Stimulated activated CD8-positive, alpha-beta memory T cell treated with anti-CD3 and anti-CD28 coated beads, Interleukin-2, amount 100 ng/mL, for 1 hour (primary cell): ENCODE measurements around the gene PGA3.
"Not testable (repeated sequence)": the region's sequence is repeated elsewhere in the genome, so short reads cannot be mapped to it uniquely, and the experiment has no call there.

Source experiments
- DNase-seq, 2 donors: peaks; one replicate each; pipeline ENCODE4 v3.0.0-alpha.2; 2020; ENCODE audit warnings: low read depth in 2 of 2

Gene PGA3

DNA sequence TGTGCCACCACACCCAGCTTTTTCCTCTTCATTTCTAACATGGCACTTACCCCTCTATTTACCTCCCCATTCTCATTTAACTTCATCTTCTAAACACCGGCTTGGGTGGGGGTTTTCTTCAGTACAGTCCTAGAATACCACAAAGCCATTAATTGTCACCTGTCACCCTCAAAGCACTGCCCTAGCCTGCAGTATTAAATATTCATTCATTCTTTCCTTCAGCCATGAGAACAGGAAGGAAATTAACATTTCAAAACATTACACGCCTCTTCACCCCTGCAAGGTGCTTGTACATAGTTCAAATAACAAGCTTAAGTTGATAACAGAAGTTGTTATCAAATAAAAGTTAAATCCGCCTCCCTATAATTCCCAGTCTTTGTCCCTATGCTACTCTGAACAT, 31.4 kb upstream of the PGA3 start:
- no peak for DNase-seq

DNA sequence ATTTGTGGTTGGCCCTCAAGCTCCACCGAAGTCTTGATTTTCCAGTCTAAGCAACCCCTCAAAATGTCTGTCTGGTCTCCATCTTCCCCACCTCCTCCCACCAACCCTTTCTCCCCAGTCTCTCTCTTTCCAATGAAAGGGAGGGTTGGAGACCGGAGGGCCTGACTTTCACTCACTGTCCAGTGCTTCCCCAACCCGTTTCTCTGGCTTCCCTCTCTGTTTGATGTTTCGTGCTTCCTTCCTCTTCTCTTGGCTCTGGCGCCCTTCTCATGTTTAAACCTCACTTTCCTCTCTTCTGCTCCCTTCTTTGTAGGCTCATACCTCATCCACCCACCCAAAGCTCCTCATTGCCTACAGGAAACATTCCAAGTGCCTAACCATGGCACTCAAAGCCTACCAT, 31.0 kb upstream of the PGA3 start:
- no peak for DNase-seq

- DNase-seq: no peak
Measured at GRCh38 chr11:61172888-61173287, 30.4 kb upstream of the PGA3 start.

GRCh38 chr11:61173456-61173855, 29.9 kb upstream of the PGA3 start:
- DNase-seq: no peak

GRCh38 chr11:61174273-61174672, 29.0 kb upstream of the PGA3 start:
- no peak for DNase-seq

- no peak for DNase-seq
Measured at GRCh38 chr11:61174949-61175348, 28.4 kb upstream of the PGA3 start.

DNA sequence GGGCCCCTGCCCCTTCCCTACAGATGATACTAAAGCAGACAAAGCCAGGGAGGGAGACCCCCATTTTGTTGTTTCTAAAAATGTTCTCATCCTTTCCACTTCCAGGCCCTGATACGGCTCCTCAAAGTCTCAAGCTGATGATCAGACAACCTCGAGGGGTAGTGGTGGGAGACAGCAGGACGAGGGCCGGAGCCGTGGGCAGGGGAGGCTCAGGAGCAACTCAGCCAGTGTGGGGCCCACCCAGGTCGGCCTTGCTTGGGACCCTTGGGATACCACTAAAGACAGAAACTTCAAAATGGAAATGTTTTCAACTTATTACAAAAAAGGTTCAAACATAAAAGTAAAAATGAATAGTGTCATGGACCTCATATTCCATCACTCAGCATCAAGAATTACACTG, 26.9 kb upstream of the PGA3 start:
- DNase-seq: no peak

- DNase-seq: not testable (repeated sequence)
Measured at GRCh38 chr11:61180205-61180604, 23.1 kb upstream of the PGA3 start.

DNA sequence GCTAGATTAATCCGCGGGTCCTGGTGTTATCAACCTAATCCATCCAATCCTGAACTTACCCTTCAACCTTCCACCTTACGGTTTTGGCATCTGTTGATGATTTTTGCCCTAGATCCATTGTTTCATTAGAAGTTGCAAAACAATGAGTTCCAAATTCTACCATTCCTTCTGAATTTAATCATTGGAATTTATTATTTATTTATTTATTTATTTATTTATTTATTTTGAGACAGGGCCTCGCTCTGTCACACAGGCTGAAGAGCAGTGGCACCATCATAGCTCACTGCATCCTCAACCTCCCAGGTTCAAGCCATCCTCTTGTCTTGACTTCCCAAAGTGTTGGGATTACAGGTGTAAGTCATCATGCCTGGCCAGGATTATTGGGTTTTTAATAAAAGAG, 21.8 kb upstream of the PGA3 start:
- DNase-seq: no peak

DNA sequence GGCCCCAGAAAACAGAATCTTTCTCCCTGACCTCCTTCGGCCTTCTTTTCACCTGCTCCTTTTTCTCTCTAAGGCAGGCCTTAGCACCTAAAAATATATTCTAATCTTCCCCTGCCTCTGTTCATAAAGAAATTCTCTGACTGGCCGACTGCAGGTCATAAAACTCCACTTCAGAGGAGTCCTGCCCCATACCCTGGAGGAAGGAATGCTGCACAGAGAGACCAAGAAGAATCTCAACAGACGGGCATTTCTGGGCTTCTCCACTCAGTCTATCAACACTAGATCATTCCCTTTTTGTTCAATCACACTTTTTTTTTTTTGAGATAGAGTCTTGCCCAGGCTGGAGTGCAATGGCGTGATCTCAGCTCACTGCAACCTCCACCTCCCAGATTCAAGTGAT, 19.7 kb upstream of the PGA3 start:
- DNase-seq: no peak

- no peak for DNase-seq
Measured at GRCh38 chr11:61186504-61186903, 16.8 kb upstream of the PGA3 start.

DNA sequence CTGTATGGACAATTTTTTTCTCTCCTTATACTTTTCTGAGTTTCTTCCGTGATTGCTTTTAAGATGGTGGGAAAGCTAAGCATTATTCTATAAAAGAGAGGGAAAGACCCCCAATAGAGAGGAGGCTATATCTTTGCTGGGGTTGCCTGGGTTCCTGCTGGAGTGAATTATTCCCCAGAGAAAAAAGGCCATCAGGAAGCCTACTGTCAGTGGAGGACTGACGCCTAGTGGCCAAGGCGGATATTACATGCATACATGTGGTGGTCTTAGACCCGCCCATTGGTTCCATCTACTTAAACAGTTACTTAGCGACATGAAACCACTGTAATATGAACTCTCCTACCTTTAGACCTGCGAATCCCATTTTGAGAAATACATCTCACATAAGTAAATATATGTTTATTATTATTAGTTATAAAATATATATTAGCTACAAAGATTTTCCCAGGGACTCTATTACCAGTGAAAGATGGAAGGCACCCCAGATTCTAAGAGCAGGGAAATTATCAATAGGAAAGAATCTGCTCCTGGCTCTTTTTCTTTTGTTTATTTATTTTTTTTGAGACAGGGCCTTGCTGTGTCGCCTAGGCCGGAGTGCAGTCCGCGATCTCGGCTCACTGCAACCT, 15.7 kb upstream of the PGA3 start:
- peak; percentile 66 to 67 for DNase-seq

- no peak for DNase-seq
Measured at GRCh38 chr11:61189933-61190332, 13.4 kb upstream of the PGA3 start.

- DNase-seq: no peak
Measured at GRCh38 chr11:61193596-61193995, 9.7 kb upstream of the PGA3 start.

GRCh38 chr11:61194169-61194671, 9.1 kb upstream of the PGA3 start:
- no peak for DNase-seq

DNA sequence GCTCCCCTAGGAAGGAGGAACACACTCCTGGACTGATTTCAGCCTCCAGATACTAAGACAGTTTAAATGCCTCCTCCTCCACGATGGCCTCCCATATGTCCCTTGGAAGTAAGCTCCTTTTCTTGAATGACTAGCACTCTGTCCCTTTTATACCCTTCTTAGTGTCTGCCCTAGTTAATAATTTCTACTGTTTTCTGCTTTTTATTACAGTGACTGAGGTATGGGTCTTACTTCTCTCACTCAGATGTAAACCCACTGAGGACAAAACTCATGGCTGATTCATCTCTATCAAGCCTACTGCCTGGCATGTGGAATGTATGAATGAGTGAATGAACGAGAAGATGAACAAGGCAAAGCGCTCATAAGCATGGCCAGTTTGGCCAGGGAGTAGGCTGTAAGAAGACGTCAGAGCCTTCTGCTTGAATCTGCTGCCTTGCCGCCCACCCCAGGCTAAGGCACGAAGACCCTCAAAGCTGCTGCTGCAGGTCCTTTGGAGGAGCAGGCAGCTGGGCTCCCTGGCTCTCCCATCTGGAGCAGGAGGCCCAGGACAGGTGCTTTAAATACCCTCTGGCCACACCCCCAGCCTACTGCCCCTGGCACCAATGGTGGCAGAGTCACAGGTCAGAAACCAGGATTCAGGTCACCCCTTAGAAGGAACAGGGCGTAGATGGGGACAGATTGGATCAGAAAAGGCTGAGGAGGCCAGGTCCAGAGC, 8.2 kb upstream of the PGA3 start:
- DNase-seq: no peak

GRCh38 chr11:61195719-61196118, 7.6 kb upstream of the PGA3 start:
- no peak for DNase-seq

DNA sequence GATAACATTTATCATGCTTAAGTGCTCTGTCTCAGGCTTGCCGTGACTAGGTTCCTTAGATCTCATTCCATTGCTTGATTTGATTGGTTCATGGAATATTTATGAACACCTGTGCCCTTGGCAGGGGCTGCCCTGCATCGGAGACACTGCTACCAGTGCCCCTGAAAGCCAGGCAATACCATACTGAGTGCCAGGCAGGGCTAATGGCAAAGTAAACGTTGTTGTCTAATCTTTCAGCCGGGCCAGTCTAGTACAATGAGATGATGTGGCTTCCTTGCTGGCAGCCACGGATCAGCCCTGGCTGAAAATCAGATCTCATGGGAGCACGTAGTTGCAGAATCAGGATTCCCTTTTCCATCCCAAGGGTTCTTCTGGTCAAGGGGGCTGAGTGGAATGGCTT, 5.0 kb upstream of the PGA3 start:
- no peak for DNase-seq

- DNase-seq: no peak
Measured at GRCh38 chr11:61198948-61199523, 4.3 kb upstream of the PGA3 start.

- DNase-seq: no peak
Measured at GRCh38 chr11:61201476-61201875, 1.8 kb upstream of the PGA3 start.

- DNase-seq: not testable (repeated sequence)
Measured at GRCh38 chr11:61203873-61204272, 558 bp downstream of the PGA3 start.

GRCh38 chr11:61204502-61205059, 1.3 kb downstream of the PGA3 start:
- not testable (repeated sequence) for DNase-seq
